ENCODE data around the gene FOXC2. TPM values are rescaled to one million over a fixed set of nuclear protein-coding genes. Genes with fewer than 3 reads are reported as not detected.

FOXC2 gene
- total RNA-seq, 1 donor from 2014 or later: 57.2 TPM

- Histone ChIP-seq H3K27ac (peak overlapping the region; percentile 92 to 94), H3K36me3 (no peaks in the 10 kb centered on the region), H3K27me3 (no peaks in the 10 kb centered on the region), H3K9me3 (no peaks in the 10 kb centered on the region), H3K4me3 (peak overlapping the region; percentile 0 to 12), H3K4me1 (peaks cover 15 to 42% of the 10 kb centered on the region in 2 donors)
- DNase-seq (ENCODE audit: low spot score in 2 of 2): no peak
- intact Hi-C loops (cut with DNase I): loop anchor here (2.0 kb wide), 1 partner anchor 54 kb away; no protein-coding TSS in a partner anchor
- no peak for TF ChIP-seq CTCF (IDR thresholded peaks at IDR 0.05)
These were observed 44.3 kb downstream of the FOXC2 start for GRCh38 chr16:86610779-86611524.

DNA sequence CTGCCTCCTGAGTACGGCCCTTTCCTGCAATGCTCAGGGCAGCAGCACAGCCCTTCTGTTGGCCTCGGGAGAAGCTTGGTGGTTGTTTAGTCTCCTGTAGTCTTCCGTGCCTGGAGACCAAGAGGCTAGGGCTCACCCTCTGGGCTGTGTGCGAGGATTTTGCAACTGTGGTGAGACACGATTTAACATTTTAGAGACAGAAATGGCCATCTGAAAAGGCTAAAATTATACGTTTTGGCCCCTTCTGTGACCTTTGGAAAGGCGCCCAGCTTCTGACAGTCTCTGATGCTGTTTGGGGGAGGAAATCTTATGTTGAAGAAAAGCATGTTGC is 44.9 kb downstream of the FOXC2 start:
- intact Hi-C loops (cut with DNase I): loop anchor here (2.0 kb wide), 1 partner anchor 53 kb away; no protein-coding TSS in a partner anchor
- H3K9me3 ChIP-seq: no peaks in the 10 kb centered on the region
- peak in 1 of 2 donors; percentile 79 for DNase-seq (ENCODE audit: low spot score in 2 of 2)
- H3K27me3 ChIP-seq: no peaks in the 10 kb centered on the region
- peak overlapping the region; percentile 92 to 94 for H3K27ac ChIP-seq
- no peaks in the 10 kb centered on the region for H3K36me3 ChIP-seq
- H3K4me1 ChIP-seq: peaks cover 15 to 42% of the 10 kb centered on the region in 2 donors
- peak overlapping the region; percentile 0 to 12 for H3K4me3 ChIP-seq
- TF ChIP-seq CTCF (IDR thresholded peaks at IDR 0.05): no peak

DNA sequence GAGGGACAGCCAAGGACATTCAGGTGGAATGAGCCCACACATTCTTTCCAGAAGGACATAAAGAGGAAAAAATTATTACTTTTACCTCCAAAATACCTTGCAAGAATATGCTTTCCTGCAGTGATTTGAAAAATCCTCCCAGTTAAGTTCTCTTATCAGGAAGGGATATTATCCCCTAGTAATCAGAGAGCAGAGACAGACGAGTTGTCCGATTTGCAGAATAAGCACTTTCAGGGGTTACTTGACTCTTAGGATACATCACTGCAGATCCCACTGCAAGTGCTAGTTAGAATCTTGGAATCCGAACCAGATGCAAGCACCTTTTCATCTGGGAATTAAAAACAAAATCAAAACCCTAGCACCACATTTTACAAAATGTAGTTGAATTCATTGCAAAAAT is 45.3 kb downstream of the FOXC2 start:
- Histone ChIP-seq H3K9me3 (no peaks in the 10 kb centered on the region), H3K36me3 (no peaks in the 10 kb centered on the region), H3K4me3 (no peak overlapping the region), H3K27ac (peak overlapping the region; percentile 92 to 94), H3K27me3 (no peaks in the 10 kb centered on the region), H3K4me1 (peaks cover 15 to 42% of the 10 kb centered on the region in 2 donors)
- DNase-seq (ENCODE audit: low spot score in 2 of 2): no peak
- intact Hi-C loops (cut with DNase I): loop anchor here (2.0 kb wide), 1 partner anchor 53 kb away; no protein-coding TSS in a partner anchor
- TF ChIP-seq CTCF (IDR thresholded peaks at IDR 0.05): no peak

DNA sequence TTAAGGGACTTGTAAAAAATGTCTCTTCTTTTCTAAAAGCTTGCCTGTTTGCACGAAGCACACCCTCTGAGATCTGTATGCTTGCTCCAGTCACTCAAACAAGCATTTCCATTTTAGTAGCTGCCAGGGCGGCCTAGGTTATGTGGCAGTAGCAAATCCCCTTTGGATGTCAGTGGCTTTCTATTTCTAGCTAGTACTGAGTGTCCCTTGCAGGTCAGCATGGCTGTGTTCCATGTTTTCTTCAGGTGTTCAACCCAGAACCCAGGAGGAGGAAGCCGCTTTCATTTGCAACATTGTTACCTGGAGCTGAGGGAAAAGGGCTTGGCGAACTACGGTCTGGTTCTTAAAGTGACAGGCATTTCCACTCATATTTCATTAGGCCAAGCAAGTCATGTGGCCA is 48.1 kb downstream of the FOXC2 start:
- H3K9me3 ChIP-seq: no peaks in the 10 kb centered on the region
- H3K27ac ChIP-seq: peak overlapping the region in 1 of 2 donors; percentile 50
- intact Hi-C loops (cut with DNase I): loop anchor here (5.0 kb wide), 1 partner anchor 38 kb away; no protein-coding TSS in a partner anchor
- no peaks in the 10 kb centered on the region for H3K36me3 ChIP-seq
- no peak overlapping the region for H3K4me3 ChIP-seq
- TF ChIP-seq CTCF (IDR thresholded peaks at IDR 0.05): no peak
- H3K4me1 ChIP-seq: peaks cover 11 to 34% of the 10 kb centered on the region in 2 donors
- no peaks in the 10 kb centered on the region for H3K27me3 ChIP-seq
- no peak for DNase-seq (ENCODE audit: low spot score in 2 of 2)

GRCh38 chr16:86616906-86617305 is 50.3 kb downstream of the FOXC2 start:
- Histone ChIP-seq H3K36me3 (no peaks in the 10 kb centered on the region), H3K27me3 (no peaks in the 10 kb centered on the region), H3K9me3 (no peaks in the 10 kb centered on the region), H3K4me3 (no peak overlapping the region), H3K4me1 (peaks cover 0 to 12% of the 10 kb centered on the region in 2 donors), H3K27ac (peak overlapping the region; percentile 41 to 50)
- no peak for TF ChIP-seq CTCF (IDR thresholded peaks at IDR 0.05)
- intact Hi-C loops (cut with DNase I): loop anchor here (5.0 kb wide), 1 partner anchor 35 kb away; no protein-coding TSS in a partner anchor
- DNase-seq (ENCODE audit: low spot score in 2 of 2): no peak

Measured in ascending aorta (tissue), 2 donors.